GM18951 (cell line): Measurements from ENCODE around the gene FGFR4.

Source experiments
- POLR2A ChIP-seq: IDR thresholded peaks from 4 replicates; pipeline ENCODE4 v1.6.1; 2011; ENCODE audit warnings: mild to moderate bottlenecking; ENCODE audit not compliant: insufficient read length, insufficient read depth; ENCODE audit errors: extremely low read depth
- in situ Hi-C: fragments of 300-500 bp; cut with MboI; formaldehyde crosslinking; loops from one replicate; pipeline ENCODE4 v1.12.0; 2022; ENCODE audit warnings: low sequenced_read_pairs, mixed read lengths, inconsistent platforms; ENCODE audit not compliant: unreplicated experiment

The FGFR4 gene

GRCh38 chr5:177117441-177118045, 30.8 kb downstream of the FGFR4 start:
- TF ChIP-seq POLR2A = no peak
- in situ Hi-C loops = loop anchor here (25.0 kb wide), 1 partner anchor 455 kb away; no protein-coding TSS in a partner anchor

GRCh38 chr5:177122566-177122965, 35.9 kb downstream of the FGFR4 start:
- in situ Hi-C loops = loop anchor here (25.0 kb wide), 1 partner anchor 460 kb away; no protein-coding TSS in a partner anchor
- no peak for TF ChIP-seq POLR2A

- no peak for TF ChIP-seq POLR2A
- in situ Hi-C loops = loop anchor here (25.0 kb wide), 1 partner anchor 462 kb away; no protein-coding TSS in a partner anchor
Measured at GRCh38 chr5:177123789-177124485, 37.2 kb downstream of the FGFR4 start.

GRCh38 chr5:177124486-177124991, 37.8 kb downstream of the FGFR4 start:
- in situ Hi-C loops = loop anchor here (25.0 kb wide), 1 partner anchor 462 kb away; no protein-coding TSS in a partner anchor
- no peak for TF ChIP-seq POLR2A

GRCh38 chr5:177126771-177127170, 40.1 kb downstream of the FGFR4 start:
- in situ Hi-C loops = no loop called here
- no peak for TF ChIP-seq POLR2A

- TF ChIP-seq POLR2A = no peak
- in situ Hi-C loops = no loop called here
Measured at GRCh38 chr5:177128551-177128981, 41.9 kb downstream of the FGFR4 start.

GRCh38 chr5:177130211-177131018, 43.7 kb downstream of the FGFR4 start:
- no peak for TF ChIP-seq POLR2A
- in situ Hi-C loops = no loop called here

GRCh38 chr5:177131019-177131320, 44.3 kb downstream of the FGFR4 start:
- TF ChIP-seq POLR2A = no peak
- in situ Hi-C loops = no loop called here

GRCh38 chr5:177131352-177132135, 44.8 kb downstream of the FGFR4 start:
- TF ChIP-seq POLR2A = no peak
- in situ Hi-C loops = no loop called here

GRCh38 chr5:177132136-177133095, 45.7 kb downstream of the FGFR4 start:
- TF ChIP-seq POLR2A = no peak
- in situ Hi-C loops = no loop called here

GRCh38 chr5:177133096-177133852, 46.6 kb downstream of the FGFR4 start, which contains the start of gene NSD1:
TSS of gene NSD1 (plus strand) at chr5:177133773. CDS start at chr5:177135104, 1,331 bp downstream.
- TF ChIP-seq POLR2A = peak; percentile 73
- in situ Hi-C loops = no loop called here
